CD8-positive, alpha-beta memory T cell (primary cell): ENCODE measurements around the gene C12orf76. TPM values are rescaled to one million over a fixed set of nuclear protein-coding genes. Genes with fewer than 3 reads are reported as not detected.
"Not testable (repeated sequence)": the region's sequence is repeated elsewhere in the genome, so short reads cannot be mapped to it uniquely, and the experiment has no call there.

Experiments
- CTCF ChIA-PET: fragments of 350-600 bp; sonication (Branson Sonifier 250); formaldehyde crosslinking; loops from one replicate; lab custom pipeline; 2021; ENCODE audit warnings: antibody characterized with exemption; lab: Charles Lee
- POLR2A ChIA-PET: fragments of 350-600 bp; sonication (Branson Sonifier 250); formaldehyde crosslinking; loops from one replicate; lab custom pipeline; 2021; ENCODE audit warnings: antibody characterized with exemption; lab: Charles Lee
- DNase-seq, 5 donors: peaks; one replicate each; pipeline versions ENCODE4 v3.0.0 to v3.0.0-alpha.2; 2020 to 2022; ENCODE audit warnings: mixed read lengths in 1 of 5
- H3K27ac ChIP-seq: one replicate; pipeline ENCODE4 v1.7.0; 2013; ENCODE audit warnings: low read depth, mild to moderate bottlenecking, low read length, moderate library complexity
- H3K27me3 ChIP-seq: 2 replicates; pipeline ENCODE4 v1.7.0; 2013; ENCODE audit warnings: low read length, mild to moderate bottlenecking; ENCODE audit not compliant: insufficient read depth, poor library complexity, severe bottlenecking
- H3K36me3 ChIP-seq: 2 replicates; pipeline ENCODE4 v1.7.0; 2013; ENCODE audit warnings: mild to moderate bottlenecking, low read length, moderate library complexity; ENCODE audit not compliant: insufficient read depth
- H3K4me1 ChIP-seq: 2 replicates; pipeline ENCODE4 v1.7.0; 2013; ENCODE audit warnings: mild to moderate bottlenecking, low read length, moderate library complexity; ENCODE audit not compliant: insufficient read depth
- H3K4me3 ChIP-seq: 2 replicates; pipeline ENCODE4 v1.7.0; 2013; ENCODE audit warnings: mild to moderate bottlenecking, low read length
- H3K9me3 ChIP-seq: 2 replicates; pipeline ENCODE4 v1.7.0; 2013; ENCODE audit warnings: mild to moderate bottlenecking, low read length
- H3K27ac Mint-ChIP-seq, 8 donors: one replicate each; pipeline ENCODE4 v1.8.0; 2020 to 2021; ENCODE audit warnings: mixed read lengths in 8 of 8, mild to moderate bottlenecking in 6 of 8, inconsistent platforms in 3 of 8, moderate library complexity in 3 of 8
- H3K27me3 Mint-ChIP-seq, 2 donors: one replicate each; pipeline ENCODE4 v1.8.0; 2020 to 2021; ENCODE audit warnings: mixed read lengths in 2 of 2, mild to moderate bottlenecking in 1 of 2, moderate library complexity in 1 of 2
- H3K36me3 Mint-ChIP-seq, 3 donors: one replicate each; pipeline ENCODE4 v1.8.0; 2020 to 2021; ENCODE audit warnings: mixed read lengths in 3 of 3, inconsistent platforms in 1 of 3, mild to moderate bottlenecking in 1 of 3
- H3K4me1 Mint-ChIP-seq, 3 donors: one replicate each; pipeline ENCODE4 v1.8.0; 2020 to 2021; ENCODE audit warnings: mixed read lengths in 3 of 3, inconsistent platforms in 1 of 3, mild to moderate bottlenecking in 1 of 3
- H3K4me3 Mint-ChIP-seq, 7 donors: one replicate each; pipeline ENCODE4 v1.8.0; 2020 to 2021; ENCODE audit warnings: mixed read lengths in 7 of 7, mild to moderate bottlenecking in 6 of 7, moderate library complexity in 4 of 7, inconsistent platforms in 2 of 7
- H3K9me3 Mint-ChIP-seq, 5 donors: one replicate each; pipeline ENCODE4 v1.8.0; 2020 to 2022; ENCODE audit warnings: mixed read lengths in 5 of 5, mild to moderate bottlenecking in 3 of 5, moderate library complexity in 2 of 5, inconsistent platforms in 1 of 5
- polyA plus RNA-seq: library from polyadenylated mRNA; unstranded; fragments of 300-500 nt; fragmentation: Illumina TruSeq; gene quantifications from one replicate; pipeline ENCODE4 v1.2.3, GENCODE V29; 2021
- total RNA-seq, 2 experiments: library from RNA; stranded (reverse); gene quantifications; one replicate each; pipeline ENCODE4 v1.2.3, GENCODE V29; 2021

The C12orf76 gene
- total and polyA plus RNA-seq, 3 experiments from 2014 or later, result 11.7 to 17.3 (median 12.7) TPM

DNA sequence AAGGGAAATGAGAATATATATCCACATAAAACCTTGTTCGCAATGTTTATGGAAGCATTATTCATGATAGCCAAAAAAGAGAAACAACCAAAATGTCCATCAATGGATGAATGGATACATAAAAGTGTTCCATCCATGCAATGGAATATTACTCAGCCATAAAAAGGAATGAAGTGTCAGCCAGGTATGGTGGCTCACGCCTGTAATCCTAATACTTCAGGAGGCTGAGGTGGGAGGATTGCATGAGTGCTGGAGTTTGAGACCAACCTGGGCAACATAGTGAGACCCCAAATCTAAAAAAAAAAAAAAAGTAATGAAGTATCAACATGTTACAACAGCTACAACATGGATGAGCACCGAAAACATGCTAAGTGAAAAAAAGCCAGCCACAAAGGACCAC lies 23.6 kb upstream of the C12orf76 start:
- H3K4me1 ChIP-seq, result peaks cover 6% of the 10 kb centered on the region
- Mint-ChIP-seq H3K4me1 (peaks cover 22 to 24% (median 22%) of the 10 kb centered on the region in 3 donors), H3K27me3 (peaks cover 3 to 4% of the 10 kb centered on the region in 2 donors), H3K9me3 (no peaks in the 10 kb centered on the region), H3K4me3 (peak overlapping the region in 5 of 7 donors; percentile 54 to 89 (median 65)), H3K36me3 (peaks cover 0 to 4% (median 0%) of the 10 kb centered on the region in 3 donors), H3K27ac (peak overlapping the region in 3 of 8 donors; percentile 8 to 52 (median 12))
- DNase-seq, result no peak
- POLR2A ChIA-PET, result no interaction called here
- no peaks in the 10 kb centered on the region for H3K9me3 ChIP-seq
- no peak overlapping the region for H3K4me3 ChIP-seq
- H3K36me3 ChIP-seq, result no peaks in the 10 kb centered on the region
- no peaks in the 10 kb centered on the region for H3K27me3 ChIP-seq
- no peak overlapping the region for H3K27ac ChIP-seq
- CTCF ChIA-PET, result no interaction called here

DNA sequence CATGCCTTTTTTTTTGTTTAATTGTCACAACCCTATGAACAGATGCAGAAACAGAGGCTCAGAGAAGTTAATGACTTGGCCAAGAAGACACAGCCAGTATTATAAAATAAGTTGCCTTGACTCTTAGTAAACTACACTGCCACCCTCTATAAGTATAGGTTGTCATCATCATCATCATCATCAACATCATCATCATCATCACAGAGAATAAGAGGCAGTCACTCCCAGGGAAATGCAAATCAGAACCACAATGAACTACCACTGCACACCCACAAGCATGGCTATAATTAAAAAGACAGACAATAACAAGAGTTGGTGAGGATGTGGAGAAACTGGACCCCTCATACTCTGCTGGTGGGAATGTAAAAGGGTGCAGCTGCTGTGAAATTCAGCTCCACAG lies 23.2 kb upstream of the C12orf76 start:
- ChIA-PET POLR2A (no interaction called here), CTCF (no interaction called here)
- Mint-ChIP-seq H3K36me3 (peaks cover 0 to 4% (median 0%) of the 10 kb centered on the region in 3 donors), H3K4me3 (peak overlapping the region in 1 of 7 donors; percentile 54), H3K27me3 (peaks cover 3 to 4% of the 10 kb centered on the region in 2 donors), H3K27ac (peak overlapping the region in 1 of 8 donors; percentile 1), H3K4me1 (peaks cover 20 to 24% (median 22%) of the 10 kb centered on the region in 3 donors), H3K9me3 (no peaks in the 10 kb centered on the region)
- Histone ChIP-seq H3K4me1 (peaks cover 6% of the 10 kb centered on the region), H3K36me3 (no peaks in the 10 kb centered on the region), H3K4me3 (no peak overlapping the region), H3K9me3 (no peaks in the 10 kb centered on the region), H3K27me3 (no peaks in the 10 kb centered on the region), H3K27ac (no peak overlapping the region)
- DNase-seq, result no peak

DNA sequence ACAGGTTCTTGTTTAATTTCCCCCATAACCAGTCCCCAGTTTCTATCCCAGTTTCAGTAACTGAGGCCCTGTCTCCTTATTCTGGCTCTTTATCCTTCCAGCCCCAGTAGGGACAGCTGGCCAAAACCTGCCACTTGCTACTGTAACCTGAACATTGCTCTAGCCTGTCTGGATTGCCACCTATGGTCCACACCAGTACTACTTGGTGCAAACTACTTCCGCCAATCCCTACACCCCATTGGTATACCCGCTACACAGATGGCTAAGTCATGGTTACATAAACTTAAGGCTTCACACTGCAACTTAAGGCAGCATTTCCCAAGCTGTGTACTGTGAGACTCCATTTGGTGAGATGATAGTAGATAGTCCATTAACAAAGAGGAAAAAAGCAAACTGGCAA lies 20.3 kb upstream of the C12orf76 start:
- CTCF ChIA-PET, result no interaction called here
- no peaks in the 10 kb centered on the region for H3K9me3 ChIP-seq
- no peak overlapping the region for H3K4me3 ChIP-seq
- Mint-ChIP-seq H3K36me3 (peaks cover 0 to 4% (median 0%) of the 10 kb centered on the region in 3 donors), H3K4me1 (peaks cover 12 to 13% (median 13%) of the 10 kb centered on the region in 3 donors), H3K27me3 (peaks cover 3 to 4% of the 10 kb centered on the region in 2 donors), H3K9me3 (no peaks in the 10 kb centered on the region), H3K27ac (no peak overlapping the region), H3K4me3 (no peak overlapping the region)
- H3K36me3 ChIP-seq, result no peaks in the 10 kb centered on the region
- POLR2A ChIA-PET, result no interaction called here
- H3K4me1 ChIP-seq, result peaks cover 1% of the 10 kb centered on the region
- no peak for DNase-seq
- H3K27me3 ChIP-seq, result no peaks in the 10 kb centered on the region
- H3K27ac ChIP-seq, result no peak overlapping the region

DNA sequence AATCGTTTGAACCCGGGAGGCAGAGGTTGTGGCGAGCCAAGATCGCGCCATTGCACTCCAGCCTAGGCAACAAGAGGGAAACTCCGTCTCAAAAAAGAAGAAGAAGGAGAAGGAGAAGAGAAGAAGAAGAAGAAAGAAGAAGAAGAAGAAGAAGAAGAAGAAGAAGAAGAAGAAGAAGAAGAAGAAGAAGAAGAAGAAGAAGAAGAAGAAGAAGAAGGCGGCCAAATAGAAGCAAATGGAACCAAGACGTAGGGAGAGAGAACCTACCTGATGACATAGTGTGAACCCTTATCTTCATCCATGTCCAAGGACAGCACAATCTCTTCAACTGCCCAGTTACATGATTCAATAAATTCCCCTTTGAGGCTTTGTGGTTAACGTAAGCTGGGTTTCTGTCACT lies 19.8 kb upstream of the C12orf76 start:
- H3K27ac ChIP-seq, H3K36me3 Mint-ChIP-seq, H3K27ac Mint-ChIP-seq, POLR2A ChIA-PET, H3K9me3 ChIP-seq, H3K4me1 Mint-ChIP-seq, H3K4me3 ChIP-seq, DNase-seq, H3K4me3 Mint-ChIP-seq, H3K27me3 Mint-ChIP-seq, H3K4me1 ChIP-seq, H3K27me3 ChIP-seq, H3K9me3 Mint-ChIP-seq, H3K36me3 ChIP-seq: not testable (repeated sequence)
- CTCF ChIA-PET, result interaction anchor here (0.9 kb wide), 1 partner anchor 32 kb away, joined by 3 read pairs; no protein-coding TSS in a partner anchor

DNA sequence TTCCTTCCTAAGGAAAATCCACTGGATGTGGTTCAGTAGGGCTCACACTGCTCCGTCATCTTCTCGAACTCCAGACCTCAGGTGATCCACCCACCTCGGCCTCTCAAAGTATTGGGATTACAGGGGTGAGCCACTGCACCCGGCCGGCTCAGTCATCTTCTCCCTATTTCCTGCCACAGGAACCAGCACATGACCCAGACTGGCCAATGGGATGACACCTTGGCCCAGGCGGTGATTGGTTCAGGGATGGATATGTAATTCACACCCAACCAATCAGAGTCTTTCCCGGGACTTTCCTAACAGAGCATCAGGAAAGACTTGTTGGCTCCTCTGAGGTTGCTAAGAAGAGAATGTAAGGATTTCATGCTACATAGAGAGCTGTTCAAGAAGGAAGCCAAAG lies 19.2 kb upstream of the C12orf76 start:
- Mint-ChIP-seq H3K4me3 (no peak overlapping the region), H3K36me3 (no peaks in the 10 kb centered on the region), H3K27me3 (peaks cover 3 to 4% of the 10 kb centered on the region in 2 donors), H3K9me3 (no peaks in the 10 kb centered on the region), H3K4me1 (peaks cover 4 to 5% (median 4%) of the 10 kb centered on the region in 3 donors), H3K27ac (no peak overlapping the region)
- H3K4me3 ChIP-seq, result no peak overlapping the region
- H3K36me3 ChIP-seq, result no peaks in the 10 kb centered on the region
- no peak overlapping the region for H3K27ac ChIP-seq
- no peaks in the 10 kb centered on the region for H3K4me1 ChIP-seq
- ChIA-PET POLR2A (no interaction called here), CTCF (interaction anchor here (0.9 kb wide), 1 partner anchor 32 kb away, joined by 3 read pairs; no protein-coding TSS in a partner anchor)
- H3K27me3 ChIP-seq, result no peaks in the 10 kb centered on the region
- no peak for DNase-seq
- H3K9me3 ChIP-seq, result no peaks in the 10 kb centered on the region

DNA sequence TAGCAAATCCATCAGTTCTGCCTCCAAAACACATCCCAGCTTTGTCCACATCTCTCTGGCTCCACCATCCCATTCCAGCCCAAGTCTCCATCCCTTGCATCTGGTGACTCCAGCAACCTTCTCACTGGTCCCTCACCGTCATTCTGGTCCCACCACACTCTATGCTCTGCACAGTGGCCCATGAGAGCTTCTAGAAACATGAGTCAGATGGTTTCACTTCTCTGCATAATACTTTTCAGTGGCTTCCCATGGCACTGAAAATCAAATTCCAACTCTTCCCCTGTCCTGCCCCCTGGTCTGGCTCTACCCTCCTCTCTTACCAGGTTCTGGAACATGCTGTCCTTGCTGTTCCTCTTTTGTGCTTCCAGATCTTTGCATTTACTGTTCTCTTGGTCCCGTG lies 17.2 kb upstream of the C12orf76 start:
- Histone ChIP-seq H3K4me3 (no peak overlapping the region), H3K27ac (no peak overlapping the region), H3K9me3 (no peaks in the 10 kb centered on the region), H3K27me3 (no peaks in the 10 kb centered on the region), H3K36me3 (no peaks in the 10 kb centered on the region), H3K4me1 (no peaks in the 10 kb centered on the region)
- peak overlapping the region in 2 of 8 donors; percentile 52 to 85 for H3K27ac Mint-ChIP-seq
- peaks cover 0 to 1% (median under 1%) of the 10 kb centered on the region in 3 donors for H3K4me1 Mint-ChIP-seq
- H3K4me3 Mint-ChIP-seq, result no peak overlapping the region
- H3K9me3 Mint-ChIP-seq, result no peaks in the 10 kb centered on the region
- peaks cover 1 to 4% of the 10 kb centered on the region in 2 donors for H3K27me3 Mint-ChIP-seq
- ChIA-PET POLR2A (no interaction called here), CTCF (no interaction called here)
- no peaks in the 10 kb centered on the region for H3K36me3 Mint-ChIP-seq
- DNase-seq, result no peak

DNA sequence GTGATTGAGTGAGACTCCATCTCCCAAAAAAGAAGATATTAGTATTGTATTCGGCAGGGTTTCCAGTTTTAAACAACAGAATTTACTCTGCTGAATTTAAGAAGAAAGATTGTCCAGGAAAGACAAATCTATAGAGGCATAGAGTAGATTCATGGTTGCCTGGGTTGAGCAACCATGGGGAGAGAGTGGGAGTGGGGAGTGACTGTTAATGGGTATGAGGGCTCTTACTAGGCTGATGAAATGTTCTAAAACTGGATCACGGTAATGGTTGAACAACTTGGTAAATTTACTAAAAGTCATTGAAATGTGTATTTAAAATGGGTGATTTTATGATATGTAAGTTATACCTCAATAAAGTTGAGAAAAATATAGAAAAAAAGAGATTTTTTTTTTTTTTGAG lies 13.9 kb upstream of the C12orf76 start:
- no peak for DNase-seq
- Mint-ChIP-seq H3K9me3 (no peaks in the 10 kb centered on the region), H3K27ac (no peak overlapping the region), H3K36me3 (no peaks in the 10 kb centered on the region), H3K27me3 (peaks cover 2 to 4% of the 10 kb centered on the region in 2 donors), H3K4me1 (peaks cover 0 to 8% (median 0%) of the 10 kb centered on the region in 3 donors), H3K4me3 (no peak overlapping the region)
- Histone ChIP-seq H3K4me1 (no peaks in the 10 kb centered on the region), H3K4me3 (no peak overlapping the region), H3K27ac (no peak overlapping the region), H3K27me3 (no peaks in the 10 kb centered on the region), H3K9me3 (no peaks in the 10 kb centered on the region), H3K36me3 (no peaks in the 10 kb centered on the region)
- ChIA-PET CTCF (no interaction called here), POLR2A (interaction anchor here (0.6 kb wide), 1 partner anchor 217 kb away, joined by 3 read pairs; no protein-coding TSS in a partner anchor)

DNA sequence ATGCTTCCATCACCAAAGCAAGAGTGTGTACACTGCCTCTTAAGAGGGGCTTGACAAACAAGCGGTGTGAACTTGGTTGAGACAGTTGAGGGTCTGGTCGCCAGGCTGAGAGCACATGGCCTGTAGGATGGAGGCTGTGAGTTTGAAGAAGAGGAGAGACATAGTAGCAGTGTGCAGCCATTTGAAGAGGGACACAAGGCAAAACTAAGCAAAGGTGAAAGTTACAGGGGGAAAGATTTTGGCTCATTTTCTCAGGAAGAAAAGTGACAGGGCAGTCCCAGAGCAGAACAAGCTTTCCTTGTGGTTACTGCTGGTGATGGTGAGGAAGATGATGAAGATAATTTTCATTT lies 11.3 kb upstream of the C12orf76 start:
- Histone ChIP-seq H3K36me3 (no peaks in the 10 kb centered on the region), H3K27ac (peak overlapping the region; percentile 67), H3K9me3 (no peaks in the 10 kb centered on the region), H3K4me3 (no peak overlapping the region), H3K27me3 (no peaks in the 10 kb centered on the region), H3K4me1 (no peaks in the 10 kb centered on the region)
- peaks cover 4% of the 10 kb centered on the region in 2 donors for H3K27me3 Mint-ChIP-seq
- H3K9me3 Mint-ChIP-seq, result no peaks in the 10 kb centered on the region
- no peaks in the 10 kb centered on the region for H3K36me3 Mint-ChIP-seq
- peak overlapping the region in 1 of 8 donors; percentile 71 for H3K27ac Mint-ChIP-seq
- ChIA-PET CTCF (no interaction called here), POLR2A (no interaction called here)
- peaks cover 0 to 8% (median 0%) of the 10 kb centered on the region in 3 donors for H3K4me1 Mint-ChIP-seq
- DNase-seq, result no peak
- no peak overlapping the region for H3K4me3 Mint-ChIP-seq
